HG02763 (cell line): ENCODE results near the gene TUBA4A.
A peak's percentile ranks its signal among the peaks of the same experiment; 100 is the strongest.

Experiments
- ATAC-seq: cut with Tn5 transposase; IDR thresholded peaks from one replicate; pipeline ENCODE4 v1.9.1; 2021; ENCODE audit warnings: mild to moderate bottlenecking, moderate library complexity; ENCODE audit not compliant: unreplicated experiment

The TUBA4A gene

GRCh38 chr2:219253753-219254589 lies at the start of gene TUBA4A:
Gene TUBA4A, minus strand, starts transcription at chr2:219253918. Its CDS starts 60 bp downstream, at chr2:219253858.
- peak; percentile 46 for ATAC-seq

- ATAC-seq, result no peak
Measured at GRCh38 chr2:219302412-219302968, 48.8 kb upstream of the TUBA4A start.

- ATAC-seq, result no peak
Measured at GRCh38 chr2:219300022-219300421, 46.3 kb upstream of the TUBA4A start.

- ATAC-seq, result no peak
Measured at GRCh38 chr2:219299372-219299760, 45.6 kb upstream of the TUBA4A start.

- no peak for ATAC-seq
Measured at GRCh38 chr2:219298759-219299371, 45.1 kb upstream of the TUBA4A start.

GRCh38 chr2:219297766-219298456 lies 44.2 kb upstream of the TUBA4A start:
- ATAC-seq, result no peak

GRCh38 chr2:219296631-219297391 lies 43.1 kb upstream of the TUBA4A start:
- no peak for ATAC-seq

GRCh38 chr2:219296142-219296541 lies 42.4 kb upstream of the TUBA4A start:
- no peak for ATAC-seq

- peak; percentile 84 for ATAC-seq
Measured at GRCh38 chr2:219294356-219295351, 40.9 kb upstream of the TUBA4A start.

- ATAC-seq, result no peak
Measured at GRCh38 chr2:219293736-219294231, 40.1 kb upstream of the TUBA4A start.

- ATAC-seq, result no peak
Measured at GRCh38 chr2:219292616-219293015, 38.9 kb upstream of the TUBA4A start.

GRCh38 chr2:219291910-219292490 lies 38.3 kb upstream of the TUBA4A start:
- ATAC-seq, result no peak

GRCh38 chr2:219291394-219291793 lies 37.7 kb upstream of the TUBA4A start:
- ATAC-seq, result no peak

GRCh38 chr2:219290381-219291171 lies 36.9 kb upstream of the TUBA4A start:
- ATAC-seq, result no peak

GRCh38 chr2:219289537-219290361 lies 36.0 kb upstream of the TUBA4A start:
- no peak for ATAC-seq

- no peak for ATAC-seq
Measured at GRCh38 chr2:219289195-219289536, 35.4 kb upstream of the TUBA4A start.

GRCh38 chr2:219287580-219288265 lies 34.0 kb upstream of the TUBA4A start:
- no peak for ATAC-seq
